K562 (cell line): ENCODE results near the gene COQ9. TPM values are rescaled to one million over a fixed set of nuclear protein-coding genes. Genes with fewer than 3 reads are reported as not detected.

Source experiments
- ATAC-seq: fragments of 200-7000 bp; cut with Tn5 transposase; 3 replicates; pipeline ENCODE4 v1.9.1; 2020; ENCODE audit warnings: moderate library complexity
- BruUV-seq: library from RNA; stranded (reverse); fragments of 400-500 nt; replicated peaks from 2 replicates; lab custom pipeline; 2021; lab: Mats Ljungman, UMichigan
- CTCF ChIA-PET: fragments of 300-600 bp; formaldehyde crosslinking; extraction: SDS; loops from one replicate; lab custom pipeline; 2021; ENCODE audit warnings: low intra/inter-chr PET ratio; lab: Yijun Ruan, JAX
- POLR2A ChIA-PET: fragments of 300-600, 350-650 bp; sonication (Branson Sonifier 250); formaldehyde crosslinking; extraction: SDS; loops from one replicate; lab custom pipeline; 2021; ENCODE audit warnings: antibody characterized with exemption, inconsistent platforms; lab: Yijun Ruan, JAX
- DNase-seq, 4 experiments: peaks; one replicate each; pipeline versions ENCODE4 v3.0.0 to v3.0.0-alpha.2; 2011 to 2018; ENCODE audit warnings: low spot score in 3 of 4, mixed read lengths in 3 of 4; ENCODE audit errors: extremely low read depth in 1 of 4
- FAIRE-seq: peaks from 2 replicates; lab custom pipeline; 2011; peaks lifted over from hg19 to GRCh38; lab: Jason Lieb, UNC
- H2AFZ ChIP-seq: 2 replicates; pipeline ENCODE4 v1.6.0; 2011; ENCODE audit warnings: low read depth, low read length, control low read depth, inconsistent platforms
- H3K27ac ChIP-seq: fragments of 200-600 bp; 3 replicates; pipeline ENCODE4 v1.8.0; 2011; ENCODE audit warnings: low read depth, mild to moderate bottlenecking, control low read depth, inconsistent platforms, low read length, moderate library complexity, mixed read lengths; ENCODE audit errors: extremely low read depth
- H3K27me3 ChIP-seq, 2 experiments: fragments of 300-600 bp in 1 of 2; 2 replicates in 1 of 2; 3 replicates in 1 of 2; pipeline versions ENCODE4 v1.6.0 to v1.8.0; 2011; ENCODE audit warnings: inconsistent platforms in 2 of 2, low read length in 2 of 2, mild to moderate bottlenecking in 1 of 2, mixed read lengths in 1 of 2, moderate library complexity in 1 of 2; ENCODE audit not compliant: control insufficient read depth in 2 of 2, insufficient read depth in 2 of 2
- H3K36me3 ChIP-seq: fragments of 300-600 bp; 3 replicates; pipeline ENCODE4 v1.8.0; 2011; ENCODE audit warnings: mild to moderate bottlenecking, low read length, inconsistent platforms; ENCODE audit not compliant: control insufficient read depth, insufficient read depth
- H3K4me1 ChIP-seq, 2 experiments: fragments of 200-600 bp in 1 of 2; replicated peaks in 1 of 2; 2 replicates in 1 of 2; 3 replicates in 1 of 2; pipeline versions ENCODE4 v1.5.1 to v1.8.0; 2011; ENCODE audit warnings: inconsistent platforms in 2 of 2, low read length in 2 of 2, mild to moderate bottlenecking in 1 of 2, mixed read lengths in 1 of 2, moderate library complexity in 1 of 2; ENCODE audit not compliant: control insufficient read depth in 2 of 2, insufficient read depth in 2 of 2
- H3K4me2 ChIP-seq: 2 replicates; pipeline ENCODE4 v1.6.1; 2011; ENCODE audit warnings: low read length, control low read depth, inconsistent platforms, mixed read lengths; ENCODE audit not compliant: insufficient read depth
- H3K4me3 ChIP-seq: fragments of 200-600 bp; sonication (generic), shearing (Covaris generic); 2 replicates; pipeline ENCODE4 v1.5.1; 2016; ENCODE audit warnings: control low read depth, inconsistent platforms
- H3K79me2 ChIP-seq: fragments of 200-600 bp; 3 replicates; pipeline ENCODE4 v1.8.0; 2011; ENCODE audit warnings: low read length, inconsistent platforms; ENCODE audit not compliant: control insufficient read depth, insufficient read depth
- H3K9ac ChIP-seq, 2 experiments: 2 replicates each; pipeline versions ENCODE4 v1.6.0 to v1.6.1; 2011; ENCODE audit warnings: low read depth in 2 of 2, low read length in 2 of 2, control low read depth in 1 of 2, inconsistent platforms in 1 of 2, mild to moderate bottlenecking in 1 of 2, mixed read lengths in 1 of 2; ENCODE audit not compliant: insufficient read depth in 1 of 2
- H3K9me1 ChIP-seq: one replicate; pipeline ENCODE4 v1.6.0; 2011; ENCODE audit warnings: inconsistent platforms, mild to moderate bottlenecking, low read length, moderate library complexity; ENCODE audit not compliant: control insufficient read depth, insufficient read depth
- H3K9me3 ChIP-seq: replicated peaks from 2 replicates; pipeline ENCODE4 v1.5.1; 2011; ENCODE audit warnings: low read depth, low read length, inconsistent platforms; ENCODE audit not compliant: control insufficient read depth, insufficient read depth
- H4K20me1 ChIP-seq: replicated peaks from 2 replicates; pipeline ENCODE4 v1.6.1; 2011; ENCODE audit warnings: low read length, inconsistent platforms, mixed read lengths; ENCODE audit not compliant: control insufficient read depth, insufficient read depth
- E2F1 ChIP-seq: sonication (generic); formaldehyde crosslinking; IDR thresholded peaks from 2 replicates; pipeline ENCODE4 v1.8.1; 2023; ENCODE audit warnings: mild to moderate bottlenecking, missing genetic modification reagents, moderate library complexity
- NFE2L1 ChIP-seq: fragments of 450-650 bp; IDR thresholded peaks from 2 replicates; pipeline ENCODE4 v1.6.1; 2016; ENCODE audit warnings: missing genetic modification characterization, low read depth, mild to moderate bottlenecking, missing compliant biosample characterization, moderate library complexity, borderline replicate concordance
- RFX5 ChIP-seq: IDR thresholded peaks from 2 replicates; pipeline ENCODE4 v1.6.1; 2011; ENCODE audit warnings: low read depth, mild to moderate bottlenecking, improper control_type of control experiment, low read length
- SP1 ChIP-seq: sonication (generic); formaldehyde crosslinking; IDR thresholded peaks from 2 replicates; pipeline ENCODE4 v1.8.1; 2022; ENCODE audit warnings: mild to moderate bottlenecking, missing genetic modification reagents
- ZBTB9 ChIP-seq: fragments of 450-650 bp; formaldehyde crosslinking; IDR thresholded peaks from 2 replicates; pipeline ENCODE4 v1.4.0; 2020; ENCODE audit warnings: mild to moderate bottlenecking, moderate library complexity
- ZNF717 ChIP-seq: fragments of 250-450 bp; sonication (Bioruptor Pico); IDR thresholded peaks from 2 replicates; pipeline ENCODE4 v1.5.0; 2021
- WGBS: fragments of 100-300 bp; shearing (Covaris generic); methylation state at CpG from one replicate; pipeline ENCODE4 v1.1.6; 2016; ENCODE audit warnings: low coverage, mixed read lengths; ENCODE audit not compliant: insufficient coverage; ENCODE audit errors: missing lambda C conversion rate; 5-methylcytosine and 5-hydroxymethylcytosine counted together
- in situ Hi-C: fragments of 300-500 bp; cut with MboI; formaldehyde crosslinking; loops from 4 replicates; pipeline ENCODE4 v1.15.0; 2018; ENCODE audit warnings: inconsistent platforms, mixed read lengths
- intact Hi-C: fragments of 100-400 bp; cut with micrococcal nuclease; formaldehyde crosslinking; loops from 2 replicates; pipeline ENCODE4 v1.14.2; 2022
- polyA plus RNA-seq, 8 experiments: library from polyadenylated mRNA; depleted of rRNA in 4 of 8; stranded (reverse) in 5 of 8; unstranded in 3 of 8; fragments of >200 nt; fragmentation: Nextera tagmentation in 2 of 8; fragmentation: Illumina TruSeq in 1 of 8; extraction: Ambion mirVana in 2 of 8; extraction: Trizol in 1 of 8; gene quantifications; 2 replicates each; pipeline versions ENCODE4 v1.2.1 to v1.2.3, GENCODE V29; 2011 to 2014; ENCODE audit warnings: inconsistent platforms in 1 of 8, missing spikeins in 1 of 8
- total RNA-seq, 7 experiments: library from RNA; depleted of rRNA in 6 of 7; stranded (reverse); fragments of >200 nt in 6 of 7; fragmentation: Illumina TruSeq in 2 of 7; extraction: Trizol in 2 of 7; gene quantifications; 2 replicates each; pipeline versions ENCODE4 v1.2.1 to v1.2.3, GENCODE V29; 2011 to 2021; ENCODE audit warnings: low replicate concordance in 1 of 7

The COQ9 gene
- total and polyA plus RNA-seq, 9 of the 15 experiments (the other 6 are each of a cell fraction or from before 2014, with no cell fraction given), result 35.0 to 139 (median 71.4) TPM

DNA sequence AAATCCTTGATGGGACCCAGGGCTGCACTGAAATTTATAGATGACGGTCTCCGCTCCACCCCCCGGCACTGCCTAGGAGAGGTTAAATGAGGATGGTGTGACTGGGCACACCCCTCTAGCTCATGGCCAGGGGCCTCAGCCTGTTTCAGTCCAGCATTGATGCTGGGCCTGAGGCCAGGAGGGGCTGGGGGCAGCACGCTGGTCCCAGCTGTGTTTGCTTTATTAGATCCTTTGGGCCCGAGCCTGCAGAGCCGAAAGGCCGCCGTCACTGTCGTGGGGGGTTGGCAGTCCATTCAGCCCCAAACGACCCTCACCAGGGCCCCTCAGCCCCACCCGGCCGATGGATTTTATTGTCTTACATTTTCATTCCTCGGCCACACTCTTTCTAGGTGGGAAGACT, 49.8 kb downstream of the COQ9 start:
- CTCF ChIA-PET, result no interaction called here
- Histone ChIP-seq H3K4me2 (no peak overlapping the region), H3K36me3 (no peaks in the 10 kb centered on the region), H3K27ac (no peak overlapping the region), H3K9me3 (no peaks in the 10 kb centered on the region), H4K20me1 (no peaks in the 10 kb centered on the region), H2AFZ (no peak overlapping the region)
- in situ Hi-C loops (no loop called here), intact Hi-C loops (no loop called here)
- 28% methylated on average over 12 of the region's 13 CpGs for WGBS
- FAIRE-seq, result no peak
- no peak for DNase-seq
- TF ChIP-seq ZBTB9 (CRISPR knock-in tag) (no peak), ZNF717 (CRISPR knock-in tag) (no peak), NFE2L1 (no peak), SP1 (CRISPR knock-in tag) (no peak), E2F1 (CRISPR knock-in tag) (no peak), RFX5 (no peak)
- TF ChIP-seq, all 486 proteins: peak for 0
- Histone ChIP-seq H3K4me3 (no peak overlapping the region), H3K27me3 (peaks cover 0 to 4% of the 10 kb centered on the region in 2 experiments; a peak in 2 of 5 replicates), H3K9me1 (no peaks in the 10 kb centered on the region), H3K9ac (no peak overlapping the region), H3K79me2 (no peaks in the 10 kb centered on the region), H3K4me1 (peaks cover 3 to 10% of the 10 kb centered on the region in 2 experiments; a peak in 3 of 5 replicates)
- POLR2A ChIA-PET, result no interaction called here
- no peak for ATAC-seq
- no TSS peak for BruUV-seq
